Ectodermal cell (in vitro differentiated cells): Measurements from ENCODE around the gene TAB2.

Experiments
- H3K27ac ChIP-seq: 2 replicates; pipeline ENCODE4 v1.7.0; 2013; ENCODE audit warnings: mild to moderate bottlenecking, low read depth, low read length; ENCODE audit not compliant: insufficient read depth, poor library complexity, severe bottlenecking
- H3K27me3 ChIP-seq: 2 replicates; pipeline ENCODE4 v1.7.0; 2013; ENCODE audit warnings: mild to moderate bottlenecking, low read length; ENCODE audit not compliant: insufficient read depth, control insufficient read depth, poor library complexity, severe bottlenecking
- H3K36me3 ChIP-seq: one replicate; pipeline ENCODE4 v1.7.0; 2013; ENCODE audit warnings: low read length; ENCODE audit not compliant: control insufficient read depth, insufficient read depth
- H3K4me1 ChIP-seq: one replicate; pipeline ENCODE4 v1.7.0; 2013; ENCODE audit warnings: low read length; ENCODE audit not compliant: control insufficient read depth, insufficient read depth
- H3K4me3 ChIP-seq: 2 replicates; pipeline ENCODE4 v1.7.0; 2013; ENCODE audit warnings: low read depth, low read length, control low read depth; ENCODE audit not compliant: insufficient read depth
- H3K9me3 ChIP-seq: 2 replicates; pipeline ENCODE4 v1.7.0; 2013; ENCODE audit warnings: mild to moderate bottlenecking, low read length, moderate library complexity; ENCODE audit not compliant: control insufficient read depth
- WGBS, 2 experiments: methylation state at CpG; one replicate each; pipeline ENCODE4 v1.1.7; 2013; ENCODE audit warnings: missing lambda C conversion rate in 2 of 2; 5-methylcytosine and 5-hydroxymethylcytosine counted together

The TAB2 gene

DNA sequence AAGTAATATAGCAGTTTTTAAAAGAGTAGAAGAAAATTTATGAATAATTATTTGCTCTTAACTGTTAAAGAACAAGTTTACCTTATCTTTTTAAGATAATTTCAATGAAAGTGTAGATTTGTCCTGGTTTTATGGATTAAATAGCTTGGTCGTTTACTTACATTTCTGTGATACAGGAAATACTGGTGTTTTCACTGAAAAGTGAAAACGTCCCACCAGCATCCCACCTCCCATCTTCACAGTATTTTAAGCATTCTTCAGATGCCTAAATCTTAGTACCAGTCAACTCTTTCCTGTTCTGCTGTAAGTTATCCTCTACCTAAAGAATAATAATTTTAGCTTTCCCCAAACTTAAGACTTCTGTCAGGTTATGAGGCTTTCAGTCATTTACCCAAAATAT lies 5.8 kb downstream of the TAB2 start:
- peaks cover 6% of the 10 kb centered on the region for H3K4me1 ChIP-seq
- WGBS, 2 experiments = 43 to 61% methylated on average over 2 of the region's 2 CpGs
- H3K27ac ChIP-seq = no peak overlapping the region
- H3K36me3 ChIP-seq = no peaks in the 10 kb centered on the region
- no peak overlapping the region for H3K4me3 ChIP-seq
- no peaks in the 10 kb centered on the region for H3K9me3 ChIP-seq
- no peaks in the 10 kb centered on the region for H3K27me3 ChIP-seq

- WGBS, 2 experiments = 62 to 71% methylated on average over 1 to 2 of the region's 2 CpGs
- H3K36me3 ChIP-seq = no peaks in the 10 kb centered on the region
- no peak overlapping the region for H3K4me3 ChIP-seq
- H3K27me3 ChIP-seq = no peaks in the 10 kb centered on the region
- peaks cover 6% of the 10 kb centered on the region for H3K4me1 ChIP-seq
- H3K9me3 ChIP-seq = no peaks in the 10 kb centered on the region
- no peak overlapping the region for H3K27ac ChIP-seq
These were observed 6.4 kb downstream of the TAB2 start for GRCh38 chr6:149323925-149324324.

GRCh38 chr6:149324428-149324827 lies 6.9 kb downstream of the TAB2 start:
- H3K9me3 ChIP-seq = no peaks in the 10 kb centered on the region
- H3K36me3 ChIP-seq = no peaks in the 10 kb centered on the region
- H3K4me3 ChIP-seq = no peak overlapping the region
- H3K27ac ChIP-seq = no peak overlapping the region
- H3K4me1 ChIP-seq = peaks cover 6% of the 10 kb centered on the region
- no peaks in the 10 kb centered on the region for H3K27me3 ChIP-seq

- no peak overlapping the region for H3K4me3 ChIP-seq
- H3K27ac ChIP-seq = no peak overlapping the region
- peaks cover 6% of the 10 kb centered on the region for H3K4me1 ChIP-seq
- WGBS, 2 experiments = 92 to 96% methylated on average over 3 of the region's 3 CpGs
- H3K27me3 ChIP-seq = no peaks in the 10 kb centered on the region
- H3K9me3 ChIP-seq = no peaks in the 10 kb centered on the region
- no peaks in the 10 kb centered on the region for H3K36me3 ChIP-seq
These were observed 8.2 kb downstream of the TAB2 start for GRCh38 chr6:149325648-149326236.

GRCh38 chr6:149327638-149328037 lies 10.1 kb downstream of the TAB2 start:
- H3K27me3 ChIP-seq = no peaks in the 10 kb centered on the region
- 80 to 82% methylated on average over 1 to 2 of the region's 2 CpGs for WGBS, 2 experiments
- no peaks in the 10 kb centered on the region for H3K36me3 ChIP-seq
- no peak overlapping the region for H3K27ac ChIP-seq
- H3K4me3 ChIP-seq = no peak overlapping the region
- peaks cover 8% of the 10 kb centered on the region for H3K4me1 ChIP-seq
- no peaks in the 10 kb centered on the region for H3K9me3 ChIP-seq

GRCh38 chr6:149328083-149328482 lies 10.6 kb downstream of the TAB2 start:
- Histone ChIP-seq H3K4me3 (no peak overlapping the region), H3K36me3 (no peaks in the 10 kb centered on the region), H3K27ac (no peak overlapping the region), H3K9me3 (no peaks in the 10 kb centered on the region), H3K4me1 (peaks cover 12% of the 10 kb centered on the region), H3K27me3 (no peaks in the 10 kb centered on the region)
- 94 to 97% methylated on average over 4 of the region's 4 CpGs for WGBS, 2 experiments

DNA sequence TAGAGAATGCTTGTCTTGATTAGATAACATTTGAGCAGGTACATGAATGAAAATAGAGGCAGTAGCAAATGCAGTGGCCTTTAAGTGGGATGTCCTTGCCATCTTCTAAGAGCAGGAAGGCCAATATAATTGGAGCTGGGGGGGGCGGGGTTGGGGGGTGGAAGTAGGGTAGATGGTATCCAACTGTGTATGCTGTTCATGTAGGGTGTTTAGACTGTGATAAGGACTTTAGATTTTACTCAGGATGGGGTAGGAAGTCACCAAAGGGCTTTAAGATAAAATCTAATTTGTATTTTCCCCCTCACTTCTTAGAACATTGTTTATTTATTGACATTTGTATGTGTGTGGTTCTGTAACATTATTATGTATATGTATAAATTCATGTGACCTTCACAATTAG lies 12.0 kb downstream of the TAB2 start:
- Histone ChIP-seq H3K27ac (no peak overlapping the region), H3K9me3 (no peaks in the 10 kb centered on the region), H3K4me3 (no peak overlapping the region), H3K27me3 (no peaks in the 10 kb centered on the region), H3K36me3 (no peaks in the 10 kb centered on the region), H3K4me1 (peaks cover 9% of the 10 kb centered on the region)
- WGBS, 2 experiments = 62 to 67% methylated on average over 1 of the region's 1 CpG

DNA sequence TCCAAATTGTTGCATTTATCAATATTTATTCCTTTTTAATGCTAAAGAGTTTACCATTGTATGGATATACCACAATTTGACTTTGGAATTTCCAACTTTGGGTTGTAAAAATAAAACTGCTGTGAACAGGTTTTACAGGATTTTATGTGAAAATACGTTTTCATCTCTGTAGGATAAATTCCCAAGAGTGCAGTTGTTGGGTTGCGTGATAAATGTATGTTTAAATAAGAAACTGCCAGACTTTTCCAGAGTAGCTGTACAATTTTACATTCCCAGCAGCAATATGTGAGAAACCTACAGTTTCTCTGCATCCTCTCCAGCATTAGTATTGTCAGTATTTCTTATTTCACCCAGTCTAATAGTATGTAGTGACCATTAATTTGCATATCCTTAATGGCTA lies 12.6 kb downstream of the TAB2 start:
- Histone ChIP-seq H3K4me3 (no peak overlapping the region), H3K27me3 (no peaks in the 10 kb centered on the region), H3K4me1 (peaks cover 9% of the 10 kb centered on the region), H3K36me3 (no peaks in the 10 kb centered on the region), H3K27ac (no peak overlapping the region), H3K9me3 (no peaks in the 10 kb centered on the region)
- WGBS, 2 experiments = 94 to 95% methylated on average over 1 to 2 of the region's 2 CpGs

DNA sequence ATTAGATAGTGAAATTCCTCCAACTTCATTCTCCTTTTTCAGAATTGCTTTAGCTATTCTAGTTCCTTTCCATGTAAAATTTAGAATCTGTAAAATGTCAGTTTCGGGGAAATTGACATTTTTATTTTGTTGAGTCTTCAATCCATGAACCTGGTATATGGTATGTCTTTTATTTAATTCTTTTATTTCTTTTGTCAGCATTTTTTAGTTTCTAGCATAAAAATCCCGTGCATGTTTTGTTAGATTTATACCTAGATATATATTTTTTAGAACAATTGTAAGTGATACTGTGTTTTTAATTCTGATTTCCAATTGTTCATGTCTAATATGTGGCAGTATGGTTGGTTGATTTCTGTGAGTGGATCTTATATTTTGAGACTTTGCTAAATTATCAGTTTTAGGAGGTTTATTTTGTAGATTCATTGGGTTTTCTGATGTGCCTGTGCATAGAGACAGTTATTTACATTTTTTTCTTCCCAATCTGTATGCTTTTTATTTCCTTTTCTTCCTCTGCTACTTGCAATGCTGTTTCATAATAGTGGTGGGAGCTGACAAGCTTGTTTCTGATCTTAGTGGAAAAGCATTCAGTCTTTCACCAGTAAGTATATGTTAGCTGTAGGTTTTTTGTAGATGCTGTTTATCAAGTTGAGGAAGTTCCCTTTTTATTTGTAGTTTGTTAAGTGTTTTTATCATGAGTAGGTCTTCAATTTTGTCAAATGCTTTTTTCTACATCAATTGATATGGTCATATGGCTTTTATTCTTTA lies 13.7 kb downstream of the TAB2 start:
- Histone ChIP-seq H3K27me3 (no peaks in the 10 kb centered on the region), H3K27ac (no peak overlapping the region), H3K4me1 (peaks cover 11% of the 10 kb centered on the region), H3K36me3 (no peaks in the 10 kb centered on the region), H3K4me3 (no peak overlapping the region), H3K9me3 (no peaks in the 10 kb centered on the region)
- WGBS, 2 experiments = 100% methylated on average over 1 of the region's 2 CpGs; no CpG with 5 or more reads in 1 of the 2 experiments

- Histone ChIP-seq H3K9me3 (no peaks in the 10 kb centered on the region), H3K4me1 (peaks cover 13% of the 10 kb centered on the region), H3K27ac (no peak overlapping the region), H3K36me3 (no peaks in the 10 kb centered on the region), H3K27me3 (no peaks in the 10 kb centered on the region), H3K4me3 (no peak overlapping the region)
- 93 to 95% methylated on average over 2 of the region's 2 CpGs for WGBS, 2 experiments
These were observed 14.4 kb downstream of the TAB2 start for GRCh38 chr6:149331871-149332270.
